GM06990 (cell line): Measurements from ENCODE around the gene ZNF414.
A peak's percentile ranks its signal among the peaks of the same experiment; 100 is the strongest.

ENCODE experiments used
- DNase-seq: peaks from one replicate; pipeline ENCODE4 v3.0.0-alpha.2; 2011; ENCODE audit not compliant: insufficient read length; ENCODE audit errors: extremely low read depth
- H3K27me3 ChIP-seq: replicated peaks from 2 replicates; pipeline ENCODE4 v1.6.0; 2011; ENCODE audit warnings: low read length; ENCODE audit not compliant: control insufficient read depth, insufficient read depth
- H3K36me3 ChIP-seq: 2 replicates; pipeline ENCODE4 v1.5.1; 2011; ENCODE audit warnings: low read length; ENCODE audit not compliant: control insufficient read depth, insufficient read depth
- H3K4me3 ChIP-seq: replicated peaks from 2 replicates; pipeline ENCODE4 v1.5.1; 2011; ENCODE audit warnings: low read depth, mild to moderate bottlenecking, control low read depth, low read length
- CTCF ChIP-seq: IDR thresholded peaks from 2 replicates; pipeline ENCODE4 v1.5.1; 2011; ENCODE audit warnings: low read length, control low read depth, mild to moderate bottlenecking, inconsistent platforms; ENCODE audit not compliant: insufficient read depth, poor library complexity, severe bottlenecking

The ZNF414 gene

DNA sequence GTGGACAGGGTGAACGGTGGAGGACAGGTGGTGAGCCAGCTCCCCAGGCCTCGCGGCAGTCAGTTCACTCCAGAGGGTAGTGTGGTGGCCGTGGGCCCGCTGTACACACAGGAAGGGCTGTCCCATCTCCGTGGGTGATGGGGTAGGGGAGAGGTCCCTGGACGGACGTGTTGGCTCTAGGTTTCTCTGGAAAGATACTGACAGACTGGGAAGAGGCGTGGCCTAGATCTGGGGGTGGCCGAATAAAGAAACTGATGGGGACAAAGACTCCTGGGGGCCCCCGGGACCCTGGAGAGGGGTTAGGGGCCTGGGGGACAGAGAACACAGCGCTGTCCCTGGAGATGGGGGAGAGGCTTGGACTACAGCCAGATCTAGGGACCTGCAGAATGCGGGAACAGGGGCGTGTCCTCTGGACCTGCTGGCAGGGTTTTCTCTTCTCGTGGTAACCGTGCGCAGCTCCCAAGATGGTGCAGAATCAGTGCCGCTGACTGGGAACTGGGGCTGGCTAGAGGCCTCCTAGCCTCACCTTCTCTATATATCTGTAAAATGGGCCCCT lies 7.5 kb downstream of the ZNF414 start:
- no peak for TF ChIP-seq CTCF
- no peak for DNase-seq
- Histone ChIP-seq H3K27me3 (no peaks in the 10 kb centered on the region), H3K4me3 (peak overlapping the region; percentile 54), H3K36me3 (no peaks in the 10 kb centered on the region; the same call in none of the 2 replicates)

DNA sequence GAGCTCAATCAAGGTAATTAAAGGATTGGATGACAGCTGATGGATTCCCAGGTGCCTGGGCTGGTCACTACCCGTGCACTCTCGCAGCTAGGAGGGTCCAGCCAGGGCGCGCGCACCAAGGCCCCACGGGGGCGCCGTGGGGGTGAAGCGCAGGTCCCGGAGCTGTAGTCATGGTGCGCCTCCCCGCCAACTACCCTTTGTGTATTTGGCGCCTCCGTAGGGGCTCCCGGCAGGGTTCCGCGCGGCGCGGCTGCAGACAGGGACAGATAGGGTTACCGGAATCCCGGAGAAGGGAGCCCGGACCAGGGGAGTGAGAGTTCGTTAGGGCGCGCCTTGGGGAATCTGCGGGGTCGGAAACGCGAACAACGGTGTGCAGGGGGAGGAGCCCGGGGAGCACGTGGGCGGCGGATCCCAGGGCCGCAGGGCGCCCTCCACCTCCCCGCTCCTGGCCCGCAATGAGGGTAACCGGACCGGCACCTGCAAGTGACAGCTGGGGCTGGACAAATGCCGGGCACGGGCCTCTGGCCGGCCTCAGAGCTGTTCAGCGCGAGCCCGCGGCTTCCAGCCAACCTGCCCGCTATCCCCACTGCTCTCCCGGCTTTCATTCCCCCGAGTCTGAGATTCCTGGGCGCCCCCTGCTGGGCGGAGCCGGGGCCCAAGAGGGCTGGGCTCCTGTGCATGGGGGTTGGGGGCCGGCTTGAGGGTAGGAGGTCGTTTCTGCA lies 8.1 kb downstream of the ZNF414 start:
- H3K36me3 ChIP-seq = no peaks in the 10 kb centered on the region; the same call in none of the 2 replicates
- no peaks in the 10 kb centered on the region for H3K27me3 ChIP-seq
- peak; percentile 98 for TF ChIP-seq CTCF
- peak; percentile 79 for DNase-seq
- H3K4me3 ChIP-seq = peak overlapping the region; percentile 54

DNA sequence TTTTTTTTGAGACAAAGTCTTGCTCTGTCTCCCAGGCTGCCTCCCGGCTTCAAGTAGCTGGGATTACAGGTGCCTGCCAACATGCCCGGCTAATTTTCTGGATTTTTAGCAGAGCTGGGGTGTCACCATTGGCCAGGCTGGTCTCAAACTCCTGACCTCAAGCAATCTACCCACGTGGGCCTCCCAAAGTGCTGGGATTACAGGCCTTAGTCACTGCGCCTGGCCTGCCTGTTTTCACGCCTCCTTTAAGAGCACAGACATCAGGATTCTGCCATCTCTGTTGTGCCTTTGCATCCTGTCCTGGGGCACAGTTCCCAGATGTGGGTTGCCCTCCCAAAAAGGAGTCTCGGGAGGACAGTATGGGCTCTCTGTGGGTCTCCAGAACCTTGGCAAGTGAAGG lies 9.0 kb downstream of the ZNF414 start:
- no peaks in the 10 kb centered on the region for H3K36me3 ChIP-seq
- H3K27me3 ChIP-seq = no peaks in the 10 kb centered on the region; the same call in 1 of the 2 replicates
- H3K4me3 ChIP-seq = no peak overlapping the region
- no peak for TF ChIP-seq CTCF
- DNase-seq = no peak

- H3K36me3 ChIP-seq = no peaks in the 10 kb centered on the region
- no peak overlapping the region for H3K4me3 ChIP-seq
- no peaks in the 10 kb centered on the region; the same call in 1 of the 2 replicates for H3K27me3 ChIP-seq
- DNase-seq = no peak
- TF ChIP-seq CTCF = no peak
These were observed 9.8 kb downstream of the ZNF414 start for GRCh38 chr19:8504171-8504570.

DNA sequence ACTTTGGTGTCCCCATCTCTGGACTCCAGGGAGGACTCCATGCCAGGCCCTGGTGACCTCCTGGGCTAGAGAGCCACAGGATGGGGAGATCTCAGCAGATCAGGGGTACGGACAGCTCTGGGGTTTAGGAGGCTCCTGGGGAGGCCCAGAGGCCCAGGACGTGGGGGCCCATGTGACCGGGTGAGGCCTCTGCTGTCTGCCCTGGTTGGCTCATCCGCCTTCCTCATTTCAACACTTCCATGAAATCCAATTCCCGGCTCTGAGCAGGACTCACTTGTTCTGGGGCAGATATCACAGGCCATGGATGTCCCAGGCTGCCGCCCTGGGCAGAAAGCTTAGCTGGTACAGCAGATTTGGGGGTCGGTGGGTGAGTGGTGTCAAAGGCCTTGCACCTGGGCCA lies 10.5 kb downstream of the ZNF414 start:
- Histone ChIP-seq H3K4me3 (no peak overlapping the region), H3K36me3 (no peaks in the 10 kb centered on the region), H3K27me3 (no peaks in the 10 kb centered on the region; the same call in 1 of the 2 replicates)
- TF ChIP-seq CTCF = no peak
- no peak for DNase-seq
